Nucleus accumbens (tissue), 56 donors: ENCODE data around the gene DISC1.
"Not testable (repeated sequence)": the region's sequence is repeated elsewhere in the genome, so short reads cannot be mapped to it uniquely, and the experiment has no call there.

Source experiments
- DNase-seq, 56 donors: peaks; one replicate each; lab custom pipeline; 2025; lab: John Stamatoyannopoulos, UW

The DISC1 gene

DNA sequence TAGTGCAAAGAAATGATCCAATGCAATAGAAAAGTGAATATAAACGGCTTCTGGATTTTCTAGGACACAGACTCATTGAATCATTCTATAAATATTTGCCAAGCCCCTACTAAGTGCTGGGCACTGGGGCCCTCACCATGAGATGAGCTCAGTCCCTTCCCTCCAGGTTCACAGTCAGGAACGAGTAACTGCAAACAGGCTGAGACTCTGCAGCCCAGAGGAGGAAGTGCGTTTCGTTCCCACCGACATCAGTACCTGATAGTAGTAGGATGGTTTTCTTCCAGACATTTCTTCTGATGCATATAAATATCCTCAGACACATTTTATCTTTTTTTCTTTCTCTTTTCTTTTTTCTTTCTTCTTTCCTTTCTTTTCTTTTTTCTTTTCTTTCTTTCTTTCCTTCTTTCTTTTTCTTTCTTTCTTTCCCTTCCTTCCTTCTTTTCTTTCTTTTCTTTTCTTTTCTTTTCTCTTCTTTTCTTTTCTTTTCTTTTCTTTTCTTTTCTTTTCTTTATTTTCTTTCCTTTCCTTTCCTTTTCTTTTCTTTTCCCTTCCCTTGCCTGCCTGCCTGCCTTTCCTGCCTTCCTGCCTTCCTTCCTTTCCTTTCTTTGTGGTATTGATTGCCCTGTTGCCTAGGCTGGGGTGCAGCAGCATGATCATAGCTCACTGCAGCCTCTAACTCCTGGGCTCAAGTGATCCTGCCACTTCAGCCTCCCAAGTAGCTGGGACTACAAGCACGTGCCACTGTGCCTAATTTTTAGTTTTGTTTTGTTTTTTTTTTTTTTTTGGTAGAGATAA, 135.4 kb downstream of the DISC1 start:
- DNase-seq = no peak

- DNase-seq = no peak
These were observed 136.9 kb downstream of the DISC1 start for GRCh38 chr1:231763456-231763855.

GRCh38 chr1:231765825-231766224, 139.2 kb downstream of the DISC1 start:
- DNase-seq = not testable (repeated sequence)

- no peak for DNase-seq
These were observed 140.9 kb downstream of the DISC1 start for GRCh38 chr1:231767471-231767870.

- DNase-seq = no peak
These were observed 141.8 kb downstream of the DISC1 start for GRCh38 chr1:231768416-231768815.

- no peak for DNase-seq
These were observed 144.1 kb downstream of the DISC1 start for GRCh38 chr1:231770506-231771175.

DNA sequence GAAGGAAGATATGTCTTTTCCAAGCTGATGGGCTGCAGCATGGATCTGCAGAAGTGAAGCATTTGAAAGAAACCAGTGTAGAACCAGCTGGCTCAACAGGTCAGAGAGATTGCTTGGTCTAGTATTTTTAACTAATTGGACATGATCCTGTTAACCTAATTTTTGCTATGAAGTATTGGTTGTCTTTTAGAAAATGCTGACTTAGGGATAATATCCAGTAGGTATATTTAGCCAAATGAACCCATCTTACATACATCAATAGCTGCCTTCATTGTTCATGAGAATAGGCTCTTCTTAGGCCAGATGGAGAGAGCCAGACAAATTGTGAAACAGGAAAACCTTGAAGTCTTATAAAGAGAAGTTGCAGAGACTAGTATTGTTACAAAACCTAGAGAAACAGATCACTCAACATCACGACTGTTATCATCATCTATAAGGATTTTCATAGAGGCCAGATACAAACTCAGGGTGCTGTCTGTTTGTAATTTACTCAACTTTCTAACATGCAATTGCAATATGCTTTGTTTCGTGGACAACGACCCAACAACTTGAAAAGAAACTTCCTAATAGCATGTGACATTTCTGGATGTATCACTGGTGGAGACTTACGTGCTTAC, 148.2 kb downstream of the DISC1 start:
- DNase-seq = no peak

- DNase-seq = no peak
These were observed 149.6 kb downstream of the DISC1 start for GRCh38 chr1:231776010-231776756.

- DNase-seq = no peak
These were observed 150.1 kb downstream of the DISC1 start for GRCh38 chr1:231776757-231777062.

GRCh38 chr1:231778009-231778719, 151.6 kb downstream of the DISC1 start:
- peak in 17 of 56 donors; percentile 2 to 48 (median 11) for DNase-seq

DNA sequence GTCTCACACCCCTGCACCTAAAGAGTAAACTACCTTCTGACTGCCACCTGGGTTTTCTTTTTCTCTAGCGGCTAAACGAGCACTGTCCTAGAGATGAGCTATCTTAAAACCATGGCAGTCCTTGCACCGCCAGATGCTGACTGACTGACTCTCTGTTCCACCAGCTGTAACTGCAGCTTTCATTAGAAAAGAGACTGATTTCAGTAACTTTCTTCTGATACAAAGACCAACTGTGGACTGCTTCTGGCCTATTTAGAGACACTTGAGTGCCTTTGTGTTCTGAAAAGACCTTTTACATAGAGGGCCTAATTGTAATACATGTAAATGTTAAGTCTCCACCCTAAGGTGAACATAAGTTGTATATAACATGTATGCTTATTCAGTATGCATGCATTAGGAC, 152.5 kb downstream of the DISC1 start:
- peak in 2 of 56 donors; percentile 4 to 34 for DNase-seq

DNA sequence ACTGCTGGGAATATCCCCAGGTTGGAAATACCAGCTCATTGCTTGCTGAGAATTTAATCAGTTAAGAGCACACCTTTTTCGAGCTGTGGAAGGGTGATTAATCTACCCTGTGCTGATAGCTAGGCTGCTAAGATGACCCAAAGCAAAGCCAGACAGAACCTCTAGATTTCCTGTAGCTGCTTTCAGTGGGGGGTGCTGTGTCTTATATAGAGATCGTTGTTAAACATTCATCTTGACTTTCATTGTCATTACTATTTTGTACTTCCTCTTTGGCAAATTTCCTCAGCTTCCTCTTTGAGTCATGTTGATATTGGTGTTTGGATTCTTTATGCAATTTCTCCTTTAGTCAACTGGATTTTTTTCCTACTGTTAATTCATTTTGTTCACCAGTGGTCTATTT, 155.3 kb downstream of the DISC1 start:
- no peak for DNase-seq

GRCh38 chr1:231785073-231785472, 158.5 kb downstream of the DISC1 start:
- not testable (repeated sequence) for DNase-seq

GRCh38 chr1:231786126-231786525, 159.5 kb downstream of the DISC1 start:
- DNase-seq = no peak

DNA sequence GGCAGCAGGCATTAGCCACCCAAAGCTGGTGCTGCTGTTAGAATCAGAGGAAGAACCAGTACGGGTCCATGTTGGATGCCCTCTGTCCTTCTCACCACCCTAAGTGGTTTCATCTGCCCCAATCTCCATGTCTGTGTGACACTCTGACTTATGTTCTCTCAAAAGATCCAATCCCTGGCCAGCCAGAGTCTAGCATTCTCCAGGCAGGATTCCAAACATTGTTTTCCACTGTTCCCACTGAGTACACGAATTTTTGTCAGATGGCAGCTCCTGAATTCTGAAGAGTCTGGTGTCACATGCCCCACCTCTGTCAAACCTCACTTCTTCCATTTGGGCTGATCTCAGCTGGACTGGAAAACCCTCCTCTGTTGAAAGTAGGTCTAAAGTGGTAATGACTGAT, 166.0 kb downstream of the DISC1 start:
- no peak for DNase-seq

- no peak for DNase-seq
These were observed 167.3 kb downstream of the DISC1 start for GRCh38 chr1:231793893-231794292.

DNA sequence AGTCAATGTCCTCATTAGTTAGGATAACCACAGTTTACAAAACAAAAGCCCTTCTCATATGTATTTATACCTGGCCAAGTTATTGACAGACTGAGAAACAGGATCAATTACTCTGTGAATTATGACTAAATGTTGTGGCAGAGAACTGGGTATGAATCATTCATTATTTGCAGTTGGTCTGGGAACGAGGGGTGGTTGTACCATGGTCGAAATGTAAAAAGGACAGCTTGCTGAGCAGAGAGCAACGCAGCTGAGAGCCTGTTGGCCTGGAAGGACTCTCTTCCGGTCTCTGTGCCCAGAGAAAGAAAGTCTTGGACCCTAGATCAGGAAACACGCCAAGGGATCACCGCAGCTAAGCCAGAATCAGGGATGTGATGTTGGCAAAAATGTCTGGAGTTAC, 169.6 kb downstream of the DISC1 start:
- peak in 1 of 56 donors; percentile 14 for DNase-seq

- DNase-seq = no peak
These were observed 172.9 kb downstream of the DISC1 start for GRCh38 chr1:231799363-231799986.

DNA sequence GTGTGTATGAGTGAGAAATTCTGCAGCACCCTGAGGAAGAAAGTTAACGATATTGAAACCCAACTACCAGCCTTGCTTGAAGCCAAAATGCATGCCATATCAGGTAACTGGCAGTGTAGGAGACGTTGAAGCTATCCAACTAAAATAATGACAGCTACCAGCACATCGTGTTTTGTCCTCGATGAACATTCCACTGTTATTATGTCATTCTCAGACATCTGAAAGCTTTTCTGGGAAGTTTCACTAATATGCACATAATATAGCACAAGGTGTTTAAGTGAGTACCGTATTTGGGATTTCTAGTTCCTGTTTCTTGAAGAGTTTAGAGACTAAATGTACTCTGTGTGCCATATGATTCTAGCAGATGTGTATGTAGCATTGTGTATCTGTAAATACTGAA, 173.5 kb downstream of the DISC1 start:
- DNase-seq = no peak

- DNase-seq = no peak
These were observed 174.5 kb downstream of the DISC1 start for GRCh38 chr1:231801042-231801585.
